ENCODE data around the gene TRMT11.

TRMT11 gene

DNA sequence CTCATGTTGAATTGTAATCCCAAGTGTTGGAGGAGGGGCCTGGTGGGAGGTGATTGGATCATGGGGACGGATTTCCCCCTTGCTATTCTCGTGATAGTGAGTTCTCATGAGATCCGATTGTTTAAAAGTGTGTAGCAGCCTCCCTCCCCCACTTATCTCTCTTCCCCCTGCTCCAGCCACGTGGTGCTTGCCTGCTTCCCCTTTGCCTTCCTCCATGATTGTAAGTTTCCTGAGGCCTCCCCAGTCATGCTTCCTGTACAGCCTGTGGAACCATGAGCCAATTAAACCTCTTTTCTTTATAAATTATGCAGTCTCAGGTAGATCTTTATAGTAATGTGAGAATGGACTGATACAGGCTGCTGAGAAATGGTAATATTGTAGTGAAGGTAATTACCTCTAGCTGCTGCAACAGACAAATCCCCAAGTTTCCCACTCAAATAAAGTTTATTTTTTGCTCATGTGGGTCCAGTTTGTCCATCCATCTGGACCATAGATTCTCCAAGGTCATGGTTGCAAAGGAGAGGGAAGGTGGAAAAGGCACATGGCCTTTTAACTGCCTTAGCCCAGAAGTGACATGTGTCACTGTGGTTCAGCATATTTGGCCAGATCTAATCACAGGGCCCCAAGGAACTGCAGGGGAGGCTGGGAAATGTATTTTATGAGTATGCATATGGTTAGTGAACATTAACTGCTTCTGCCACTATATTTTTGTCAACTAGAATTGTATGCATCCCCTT is 89.2 kb downstream of the TRMT11 start:
- TF ChIP-seq, protein P1, sequence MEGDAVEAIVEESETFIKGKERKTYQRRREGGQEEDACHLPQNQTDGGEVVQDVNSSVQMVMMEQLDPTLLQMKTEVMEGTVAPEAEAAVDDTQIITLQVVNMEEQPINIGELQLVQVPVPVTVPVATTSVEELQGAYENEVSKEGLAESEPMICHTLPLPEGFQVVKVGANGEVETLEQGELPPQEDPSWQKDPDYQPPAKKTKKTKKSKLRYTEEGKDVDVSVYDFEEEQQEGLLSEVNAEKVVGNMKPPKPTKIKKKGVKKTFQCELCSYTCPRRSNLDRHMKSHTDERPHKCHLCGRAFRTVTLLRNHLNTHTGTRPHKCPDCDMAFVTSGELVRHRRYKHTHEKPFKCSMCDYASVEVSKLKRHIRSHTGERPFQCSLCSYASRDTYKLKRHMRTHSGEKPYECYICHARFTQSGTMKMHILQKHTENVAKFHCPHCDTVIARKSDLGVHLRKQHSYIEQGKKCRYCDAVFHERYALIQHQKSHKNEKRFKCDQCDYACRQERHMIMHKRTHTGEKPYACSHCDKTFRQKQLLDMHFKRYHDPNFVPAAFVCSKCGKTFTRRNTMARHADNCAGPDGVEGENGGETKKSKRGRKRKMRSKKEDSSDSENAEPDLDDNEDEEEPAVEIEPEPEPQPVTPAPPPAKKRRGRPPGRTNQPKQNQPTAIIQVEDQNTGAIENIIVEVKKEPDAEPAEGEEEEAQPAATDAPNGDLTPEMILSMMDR (IDR thresholded peaks at IDR 0.05; ENCODE audit: insufficient read depth, low read length, poor library complexity, severe bottlenecking): no peak
- TF ChIP-seq EZH2phosphoT487 (conservative IDR thresholded peaks at IDR 0.05; ENCODE audit: low read length): no peak
- Histone ChIP-seq H2AFZ (ENCODE audit: low read depth, low read length, severe bottlenecking) (no peak overlapping the region), H3K4me2 (ENCODE audit: low read depth, low read length, poor library complexity, severe bottlenecking) (no peak overlapping the region), H3K9me2 (replicated peaks; ENCODE audit: insufficient read depth, low read length) (no peaks in the 10 kb centered on the region), H3K9me3 (ENCODE audit: insufficient read depth, low read length) (no peaks in the 10 kb centered on the region), H3F3A (ENCODE audit: insufficient read depth) (no peaks in the 10 kb centered on the region), H3K79me2 (ENCODE audit: insufficient read depth, low read length) (no peaks in the 10 kb centered on the region), H3K27me3 (ENCODE audit: low read length) (no peaks in the 10 kb centered on the region), H3K9ac (ENCODE audit: low read length) (no peak overlapping the region), H4K20me1 (ENCODE audit: low read depth, low read length) (no peaks in the 10 kb centered on the region), H3K27ac (ENCODE audit: low read depth, low read length) (no peak overlapping the region), H3K4me3 (ENCODE audit: insufficient read depth, low read length, poor library complexity, severe bottlenecking) (no peak overlapping the region), H3K36me3 (ENCODE audit: low read length) (no peaks in the 10 kb centered on the region)

DNA sequence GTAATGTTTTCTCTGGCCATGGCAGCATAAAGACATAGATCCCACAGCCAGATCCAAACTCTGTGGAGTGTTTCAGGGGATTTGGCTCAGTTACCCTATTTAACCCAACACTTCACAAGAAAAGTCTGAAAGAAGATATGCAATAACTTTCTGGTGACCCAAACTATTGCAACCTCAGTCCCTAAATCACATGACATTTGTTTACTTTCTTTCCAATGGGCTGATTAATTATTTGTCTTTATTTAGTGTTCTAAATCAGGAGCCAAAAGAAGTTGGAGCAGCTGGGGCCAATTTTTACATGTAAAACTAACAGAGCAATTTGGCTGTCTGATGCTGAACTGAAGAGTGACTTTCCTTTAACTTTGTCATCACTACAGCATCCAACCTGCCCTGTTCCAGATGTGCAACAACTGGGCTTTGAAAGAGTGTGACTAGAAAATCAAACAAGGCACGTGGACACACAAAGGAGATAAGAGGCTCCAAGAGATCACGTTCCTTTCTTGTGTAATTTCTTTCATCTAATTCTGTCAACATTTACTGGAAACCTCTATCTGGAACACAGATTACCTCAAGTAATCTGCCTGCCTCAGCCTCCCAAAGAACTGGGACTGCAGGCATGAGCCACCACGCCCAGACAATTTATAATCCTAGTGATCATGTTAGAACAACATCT is 90.8 kb downstream of the TRMT11 start:
- H3K9me2 ChIP-seq (replicated peaks; ENCODE audit: insufficient read depth, low read length): no peaks in the 10 kb centered on the region
- H3K36me3 ChIP-seq (ENCODE audit: low read length): no peaks in the 10 kb centered on the region
- TF ChIP-seq EZH2phosphoT487 (conservative IDR thresholded peaks at IDR 0.05; ENCODE audit: low read length): no peak
- TF ChIP-seq, protein P1 (IDR thresholded peaks at IDR 0.05; ENCODE audit: insufficient read depth, low read length, poor library complexity, severe bottlenecking): no peak
- H3K27ac ChIP-seq (ENCODE audit: low read depth, low read length): no peak overlapping the region
- no peaks in the 10 kb centered on the region for H3K27me3 ChIP-seq (ENCODE audit: low read length)
- no peaks in the 10 kb centered on the region for H3F3A ChIP-seq (ENCODE audit: insufficient read depth)
- H3K4me2 ChIP-seq (ENCODE audit: low read depth, low read length, poor library complexity, severe bottlenecking): no peak overlapping the region
- no peaks in the 10 kb centered on the region for H4K20me1 ChIP-seq (ENCODE audit: low read depth, low read length)
- no peaks in the 10 kb centered on the region for H3K79me2 ChIP-seq (ENCODE audit: insufficient read depth, low read length)
- no peak overlapping the region for H3K4me3 ChIP-seq (ENCODE audit: insufficient read depth, low read length, poor library complexity, severe bottlenecking)
- H3K9ac ChIP-seq (ENCODE audit: low read length): no peak overlapping the region
- no peaks in the 10 kb centered on the region for H3K9me3 ChIP-seq (ENCODE audit: insufficient read depth, low read length)
- H2AFZ ChIP-seq (ENCODE audit: low read depth, low read length, severe bottlenecking): no peak overlapping the region

DNA sequence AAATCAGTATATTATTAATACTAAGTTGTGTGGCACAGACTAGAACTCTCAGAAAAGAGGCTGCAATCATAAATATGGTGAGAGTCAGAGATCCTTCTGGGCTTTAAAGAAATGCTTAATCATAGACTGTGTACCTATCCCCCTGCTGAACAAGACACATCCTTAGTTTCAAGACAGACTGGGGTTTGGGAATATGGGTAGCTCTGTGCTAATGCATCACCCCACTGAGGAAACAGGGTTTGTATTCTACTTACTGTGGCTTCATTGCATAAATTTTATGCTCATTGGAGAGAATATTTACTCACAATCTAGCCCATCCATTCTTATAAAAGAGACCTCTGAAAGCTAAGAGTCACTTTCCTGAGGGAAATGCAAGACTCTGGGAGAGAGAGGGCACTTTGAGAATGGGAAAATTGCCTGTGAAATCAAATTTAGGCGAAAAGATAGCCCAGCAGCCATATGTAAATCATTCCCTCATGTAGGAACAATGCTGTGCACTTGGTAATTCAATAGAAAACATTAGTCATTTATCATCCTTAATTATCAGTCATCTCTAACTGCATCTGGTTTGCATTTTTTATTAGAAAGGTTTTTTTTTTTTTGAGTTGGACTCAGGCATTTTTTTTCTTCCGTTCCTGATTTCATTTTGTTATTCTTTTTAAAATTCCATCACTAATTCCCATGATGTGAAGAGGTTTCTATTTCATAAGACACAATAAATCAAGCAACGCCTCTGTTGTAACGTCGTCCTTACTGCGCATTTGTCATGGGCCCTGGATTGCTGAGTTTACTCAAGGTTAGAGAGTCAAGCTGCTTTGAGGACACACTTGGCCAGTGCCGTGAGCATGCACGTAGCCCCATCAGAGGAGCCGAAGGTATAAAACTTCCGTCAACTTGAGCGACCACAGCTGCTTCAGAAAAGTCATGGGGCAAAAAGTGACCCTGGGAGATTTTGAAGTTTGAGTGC is 91.8 kb downstream of the TRMT11 start:
- Histone ChIP-seq H3K79me2 (ENCODE audit: insufficient read depth, low read length) (no peaks in the 10 kb centered on the region), H2AFZ (ENCODE audit: low read depth, low read length, severe bottlenecking) (no peak overlapping the region), H3K36me3 (ENCODE audit: low read length) (no peaks in the 10 kb centered on the region), H4K20me1 (ENCODE audit: low read depth, low read length) (no peaks in the 10 kb centered on the region), H3K9ac (ENCODE audit: low read length) (no peak overlapping the region), H3K27me3 (ENCODE audit: low read length) (no peaks in the 10 kb centered on the region), H3F3A (ENCODE audit: insufficient read depth) (no peaks in the 10 kb centered on the region), H3K9me2 (replicated peaks; ENCODE audit: insufficient read depth, low read length) (no peaks in the 10 kb centered on the region), H3K9me3 (ENCODE audit: insufficient read depth, low read length) (no peaks in the 10 kb centered on the region), H3K4me2 (ENCODE audit: low read depth, low read length, poor library complexity, severe bottlenecking) (no peak overlapping the region), H3K4me3 (ENCODE audit: insufficient read depth, low read length, poor library complexity, severe bottlenecking) (no peak overlapping the region), H3K27ac (ENCODE audit: low read depth, low read length) (no peak overlapping the region)
- no peak for TF ChIP-seq EZH2phosphoT487 (conservative IDR thresholded peaks at IDR 0.05; ENCODE audit: low read length)
- TF ChIP-seq, protein P1 (IDR thresholded peaks at IDR 0.05; ENCODE audit: insufficient read depth, low read length, poor library complexity, severe bottlenecking): no peak

Data from SU-DHL-6 (cell line).